GM12878 (cell line): ENCODE results near the gene KIRREL3. TPM values are rescaled to one million over a fixed set of nuclear protein-coding genes. Genes with fewer than 3 reads are reported as not detected.

Experiments
- HDAC6 ChIP-seq: fragments of 200-600 bp; sonication (generic); IDR thresholded peaks from one replicate; pipeline ENCODE4 v1.8.0; 2017; ENCODE audit warnings: antibody characterized with exemption; ENCODE audit not compliant: unreplicated experiment
- RBBP5 ChIP-seq: fragments of 200-600 bp; sonication (generic); conservative IDR thresholded peaks from 2 replicates; pipeline ENCODE4 v1.6.1; 2016
- TAF1 ChIP-seq: IDR thresholded peaks from 2 replicates; pipeline ENCODE4 v1.6.1; 2011; ENCODE audit warnings: mild to moderate bottlenecking, low read depth, low read length, borderline replicate concordance
- YY1 ChIP-seq: IDR thresholded peaks from 2 replicates; pipeline ENCODE4 v1.6.1; 2011; ENCODE audit warnings: low read depth, mild to moderate bottlenecking, low read length
- polyA plus RNA-seq, 11 experiments: library from polyadenylated mRNA; depleted of rRNA in 4 of 11; unstranded in 6 of 11; stranded (reverse) in 5 of 11; fragments of >200 nt; fragmentation: Nextera tagmentation in 4 of 11; fragmentation: Illumina TruSeq in 1 of 11; extraction: Ambion mirVana in 4 of 11; extraction: Trizol in 1 of 11; gene quantifications; 1 replicate in 1 of 11; 2 replicates in 10 of 11; pipeline versions ENCODE4 v1.2.1 to v1.2.3, GENCODE V29; 2011 to 2016; ENCODE audit warnings: inconsistent platforms in 2 of 11, missing spikeins in 2 of 11, low read depth in 1 of 11
- total RNA-seq, 4 experiments: library from RNA; depleted of rRNA in 3 of 4; stranded (reverse); fragments of >200 nt in 3 of 4; fragmentation: Illumina TruSeq in 1 of 4; extraction: Trizol in 1 of 4; gene quantifications; 2 replicates each; pipeline versions ENCODE4 v1.2.1 to v1.2.3, GENCODE V29; 2013 to 2021
- TF ChIP-seq, protein P1 (sequence below): fragments of 450-650 bp; IDR thresholded peaks from 2 replicates; pipeline ENCODE4 v1.6.1; 2016; ENCODE audit warnings: mild to moderate bottlenecking, moderate library complexity, borderline replicate concordance
- TF ChIP-seq, protein P2 (sequence below): fragments of 450-650 bp; IDR thresholded peaks from 2 replicates; pipeline ENCODE4 v1.6.1; 2017; ENCODE audit warnings: mild to moderate bottlenecking, moderate library complexity
- TF ChIP-seq, protein P3 (sequence below): fragments of 450-650 bp; formaldehyde crosslinking; IDR thresholded peaks from 2 replicates; pipeline ENCODE4 v1.5.0; 2022; ENCODE audit warnings: mild to moderate bottlenecking, missing genetic modification characterization
- TF ChIP-seq, protein P4 (sequence below): IDR thresholded peaks from 2 replicates; pipeline ENCODE4 v1.6.1; 2011; ENCODE audit warnings: low read depth, low read length, improper control_type of control experiment, borderline replicate concordance

KIRREL3 gene
- total and polyA plus RNA-seq, 10 of the 15 experiments (the other 5 are each of a cell fraction or from before 2014, with no cell fraction given), result under 0.01 TPM; not detected in 9

- TF ChIP-seq, protein P1, sequence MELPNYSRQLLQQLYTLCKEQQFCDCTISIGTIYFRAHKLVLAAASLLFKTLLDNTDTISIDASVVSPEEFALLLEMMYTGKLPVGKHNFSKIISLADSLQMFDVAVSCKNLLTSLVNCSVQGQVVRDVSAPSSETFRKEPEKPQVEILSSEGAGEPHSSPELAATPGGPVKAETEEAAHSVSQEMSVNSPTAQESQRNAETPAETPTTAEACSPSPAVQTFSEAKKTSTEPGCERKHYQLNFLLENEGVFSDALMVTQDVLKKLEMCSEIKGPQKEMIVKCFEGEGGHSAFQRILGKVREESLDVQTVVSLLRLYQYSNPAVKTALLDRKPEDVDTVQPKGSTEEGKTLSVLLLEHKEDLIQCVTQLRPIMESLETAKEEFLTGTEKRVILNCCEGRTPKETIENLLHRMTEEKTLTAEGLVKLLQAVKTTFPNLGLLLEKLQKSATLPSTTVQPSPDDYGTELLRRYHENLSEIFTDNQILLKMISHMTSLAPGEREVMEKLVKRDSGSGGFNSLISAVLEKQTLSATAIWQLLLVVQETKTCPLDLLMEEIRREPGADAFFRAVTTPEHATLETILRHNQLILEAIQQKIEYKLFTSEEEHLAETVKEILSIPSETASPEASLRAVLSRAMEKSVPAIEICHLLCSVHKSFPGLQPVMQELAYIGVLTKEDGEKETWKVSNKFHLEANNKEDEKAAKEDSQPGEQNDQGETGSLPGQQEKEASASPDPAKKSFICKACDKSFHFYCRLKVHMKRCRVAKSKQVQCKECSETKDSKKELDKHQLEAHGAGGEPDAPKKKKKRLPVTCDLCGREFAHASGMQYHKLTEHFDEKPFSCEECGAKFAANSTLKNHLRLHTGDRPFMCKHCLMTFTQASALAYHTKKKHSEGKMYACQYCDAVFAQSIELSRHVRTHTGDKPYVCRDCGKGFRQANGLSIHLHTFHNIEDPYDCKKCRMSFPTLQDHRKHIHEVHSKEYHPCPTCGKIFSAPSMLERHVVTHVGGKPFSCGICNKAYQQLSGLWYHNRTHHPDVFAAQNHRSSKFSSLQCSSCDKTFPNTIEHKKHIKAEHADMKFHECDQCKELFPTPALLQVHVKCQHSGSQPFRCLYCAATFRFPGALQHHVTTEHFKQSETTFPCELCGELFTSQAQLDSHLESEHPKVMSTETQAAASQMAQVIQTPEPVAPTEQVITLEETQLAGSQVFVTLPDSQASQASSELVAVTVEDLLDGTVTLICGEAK, result no peak
- TF ChIP-seq, protein P2, sequence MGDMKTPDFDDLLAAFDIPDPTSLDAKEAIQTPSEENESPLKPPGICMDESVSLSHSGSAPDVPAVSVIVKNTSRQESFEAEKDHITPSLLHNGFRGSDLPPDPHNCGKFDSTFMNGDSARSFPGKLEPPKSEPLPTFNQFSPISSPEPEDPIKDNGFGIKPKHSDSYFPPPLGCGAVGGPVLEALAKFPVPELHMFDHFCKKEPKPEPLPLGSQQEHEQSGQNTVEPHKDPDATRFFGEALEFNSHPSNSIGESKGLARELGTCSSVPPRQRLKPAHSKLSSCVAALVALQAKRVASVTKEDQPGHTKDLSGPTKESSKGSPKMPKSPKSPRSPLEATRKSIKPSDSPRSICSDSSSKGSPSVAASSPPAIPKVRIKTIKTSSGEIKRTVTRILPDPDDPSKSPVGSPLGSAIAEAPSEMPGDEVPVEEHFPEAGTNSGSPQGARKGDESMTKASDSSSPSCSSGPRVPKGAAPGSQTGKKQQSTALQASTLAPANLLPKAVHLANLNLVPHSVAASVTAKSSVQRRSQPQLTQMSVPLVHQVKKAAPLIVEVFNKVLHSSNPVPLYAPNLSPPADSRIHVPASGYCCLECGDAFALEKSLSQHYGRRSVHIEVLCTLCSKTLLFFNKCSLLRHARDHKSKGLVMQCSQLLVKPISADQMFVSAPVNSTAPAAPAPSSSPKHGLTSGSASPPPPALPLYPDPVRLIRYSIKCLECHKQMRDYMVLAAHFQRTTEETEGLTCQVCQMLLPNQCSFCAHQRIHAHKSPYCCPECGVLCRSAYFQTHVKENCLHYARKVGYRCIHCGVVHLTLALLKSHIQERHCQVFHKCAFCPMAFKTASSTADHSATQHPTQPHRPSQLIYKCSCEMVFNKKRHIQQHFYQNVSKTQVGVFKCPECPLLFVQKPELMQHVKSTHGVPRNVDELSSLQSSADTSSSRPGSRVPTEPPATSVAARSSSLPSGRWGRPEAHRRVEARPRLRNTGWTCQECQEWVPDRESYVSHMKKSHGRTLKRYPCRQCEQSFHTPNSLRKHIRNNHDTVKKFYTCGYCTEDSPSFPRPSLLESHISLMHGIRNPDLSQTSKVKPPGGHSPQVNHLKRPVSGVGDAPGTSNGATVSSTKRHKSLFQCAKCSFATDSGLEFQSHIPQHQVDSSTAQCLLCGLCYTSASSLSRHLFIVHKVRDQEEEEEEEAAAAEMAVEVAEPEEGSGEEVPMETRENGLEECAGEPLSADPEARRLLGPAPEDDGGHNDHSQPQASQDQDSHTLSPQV, result peak; percentile 62; the same call in 1 of the 2 replicates
- TF ChIP-seq, protein P3, sequence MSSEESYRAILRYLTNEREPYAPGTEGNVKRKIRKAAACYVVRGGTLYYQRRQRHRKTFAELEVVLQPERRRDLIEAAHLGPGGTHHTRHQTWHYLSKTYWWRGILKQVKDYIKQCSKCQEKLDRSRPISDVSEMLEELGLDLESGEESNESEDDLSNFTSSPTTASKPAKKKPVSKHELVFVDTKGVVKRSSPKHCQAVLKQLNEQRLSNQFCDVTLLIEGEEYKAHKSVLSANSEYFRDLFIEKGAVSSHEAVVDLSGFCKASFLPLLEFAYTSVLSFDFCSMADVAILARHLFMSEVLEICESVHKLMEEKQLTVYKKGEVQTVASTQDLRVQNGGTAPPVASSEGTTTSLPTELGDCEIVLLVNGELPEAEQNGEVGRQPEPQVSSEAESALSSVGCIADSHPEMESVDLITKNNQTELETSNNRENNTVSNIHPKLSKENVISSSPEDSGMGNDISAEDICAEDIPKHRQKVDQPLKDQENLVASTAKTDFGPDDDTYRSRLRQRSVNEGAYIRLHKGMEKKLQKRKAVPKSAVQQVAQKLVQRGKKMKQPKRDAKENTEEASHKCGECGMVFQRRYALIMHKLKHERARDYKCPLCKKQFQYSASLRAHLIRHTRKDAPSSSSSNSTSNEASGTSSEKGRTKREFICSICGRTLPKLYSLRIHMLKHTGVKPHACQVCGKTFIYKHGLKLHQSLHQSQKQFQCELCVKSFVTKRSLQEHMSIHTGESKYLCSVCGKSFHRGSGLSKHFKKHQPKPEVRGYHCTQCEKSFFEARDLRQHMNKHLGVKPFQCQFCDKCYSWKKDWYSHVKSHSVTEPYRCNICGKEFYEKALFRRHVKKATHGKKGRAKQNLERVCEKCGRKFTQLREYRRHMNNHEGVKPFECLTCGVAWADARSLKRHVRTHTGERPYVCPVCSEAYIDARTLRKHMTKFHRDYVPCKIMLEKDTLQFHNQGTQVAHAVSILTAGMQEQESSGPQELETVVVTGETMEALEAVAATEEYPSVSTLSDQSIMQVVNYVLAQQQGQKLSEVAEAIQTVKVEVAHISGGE (CRISPR knock-in tag), result no peak
- no peak for TF ChIP-seq YY1
- TF ChIP-seq, protein P4, sequence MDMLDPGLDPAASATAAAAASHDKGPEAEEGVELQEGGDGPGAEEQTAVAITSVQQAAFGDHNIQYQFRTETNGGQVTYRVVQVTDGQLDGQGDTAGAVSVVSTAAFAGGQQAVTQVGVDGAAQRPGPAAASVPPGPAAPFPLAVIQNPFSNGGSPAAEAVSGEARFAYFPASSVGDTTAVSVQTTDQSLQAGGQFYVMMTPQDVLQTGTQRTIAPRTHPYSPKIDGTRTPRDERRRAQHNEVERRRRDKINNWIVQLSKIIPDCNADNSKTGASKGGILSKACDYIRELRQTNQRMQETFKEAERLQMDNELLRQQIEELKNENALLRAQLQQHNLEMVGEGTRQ, result no peak
- TF ChIP-seq TAF1, result no peak
- no peak for TF ChIP-seq HDAC6
- TF ChIP-seq RBBP5, result no peak
These were observed 299.6 kb downstream of the KIRREL3 start (continued) for GRCh38 chr11:126700768-126701519.
